HG02840 (cell line): ENCODE measurements around the gene TRIM5.
A peak's percentile ranks its signal among the peaks of the same experiment; 100 is the strongest.
"Not testable (repeated sequence)": the region's sequence is repeated elsewhere in the genome, so short reads cannot be mapped to it uniquely, and the experiment has no call there.

Experiments used
- ATAC-seq: cut with Tn5 transposase; IDR thresholded peaks from one replicate; pipeline ENCODE4 v1.9.1; 2021; ENCODE audit warnings: mild to moderate bottlenecking, moderate library complexity, moderate number of reproducible peaks; ENCODE audit not compliant: unreplicated experiment, low FRiP score

Gene TRIM5

DNA sequence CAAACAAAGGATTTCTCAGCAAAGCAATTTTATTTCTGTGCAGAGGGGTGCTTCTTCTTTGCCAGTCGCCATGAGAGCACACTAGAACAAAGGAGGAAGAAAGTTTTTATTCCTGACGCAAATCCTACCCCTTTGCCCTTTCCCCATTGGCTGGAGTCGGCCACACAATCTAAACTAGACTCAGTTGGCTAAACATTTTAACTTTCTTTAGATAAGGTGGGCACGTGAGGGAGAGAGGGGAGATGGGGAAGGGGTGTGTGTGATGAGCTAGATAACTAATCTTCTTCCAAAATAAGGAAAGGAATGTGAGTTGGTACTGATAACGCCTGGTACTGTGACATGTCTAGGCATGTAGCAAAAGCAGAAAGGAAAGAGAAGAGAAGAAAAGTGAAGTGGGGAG is 5.3 kb upstream of the TRIM5 start:
- ATAC-seq, result no peak

DNA sequence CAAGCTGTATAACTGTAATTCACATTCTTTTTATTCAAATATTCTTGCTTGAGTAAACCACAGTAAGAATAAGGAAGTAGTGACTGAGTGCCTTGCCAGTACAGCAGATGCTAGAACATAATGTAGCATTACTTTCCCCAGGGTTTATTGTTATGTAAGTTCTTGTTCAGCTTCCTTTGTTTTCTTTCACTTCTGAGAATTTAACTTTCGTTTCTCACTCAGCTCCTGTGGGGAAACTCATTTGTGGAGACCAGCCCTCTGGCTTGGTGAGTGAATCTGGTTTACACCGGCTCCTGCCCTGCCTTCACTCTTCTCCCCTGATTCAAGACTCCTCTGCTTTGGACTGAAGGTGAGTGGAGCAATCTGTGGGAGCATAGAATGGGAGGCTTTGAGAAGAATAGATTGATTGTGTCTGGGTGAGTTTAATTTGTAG is 4.7 kb upstream of the TRIM5 start, which contains the start of gene TRIM22:
Gene TRIM22 (plus strand): TSS at position 240 of the 433 bp plus-strand sequence. CDS start 6,443 bp downstream, outside the sequence.
- ATAC-seq, result peak; percentile 77

DNA sequence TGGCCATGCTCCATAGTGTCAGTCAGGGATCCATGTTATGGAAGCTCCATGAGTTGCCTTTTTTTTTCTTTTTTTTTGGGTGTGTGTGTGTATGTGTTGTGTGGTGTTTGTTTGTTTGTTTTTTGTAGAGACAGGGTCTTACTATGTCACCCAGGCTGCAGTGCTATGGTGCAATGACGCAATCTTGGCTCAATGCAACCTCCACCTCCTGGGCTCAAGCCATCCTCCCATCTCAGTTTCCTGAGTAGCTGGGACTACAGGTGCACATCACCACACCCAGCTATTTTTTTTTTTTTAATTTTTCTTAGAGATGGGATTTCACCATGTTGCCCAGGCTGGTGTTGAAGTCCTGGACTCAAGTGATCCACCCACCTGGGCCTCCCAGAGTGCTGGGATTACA is 3.6 kb upstream of the TRIM5 start:
- ATAC-seq, result no peak

DNA sequence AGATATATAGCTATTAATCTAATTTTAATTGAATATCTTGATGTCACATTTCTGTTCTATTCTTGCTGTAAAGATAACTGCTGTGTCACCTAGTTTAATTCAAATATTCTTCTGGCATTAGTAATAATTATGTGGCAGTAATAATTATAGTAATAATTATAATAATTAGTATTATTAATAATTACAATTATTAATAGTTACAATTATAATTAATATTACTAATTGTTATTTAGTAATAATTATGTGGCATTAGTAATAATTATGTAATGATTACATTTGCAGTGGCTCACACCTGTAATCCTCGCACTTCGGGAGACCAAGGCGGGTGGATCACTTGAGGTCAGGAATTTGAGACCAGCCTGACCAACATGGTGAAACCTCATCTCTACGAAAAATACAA is 1.6 kb upstream of the TRIM5 start:
- no peak for ATAC-seq

DNA sequence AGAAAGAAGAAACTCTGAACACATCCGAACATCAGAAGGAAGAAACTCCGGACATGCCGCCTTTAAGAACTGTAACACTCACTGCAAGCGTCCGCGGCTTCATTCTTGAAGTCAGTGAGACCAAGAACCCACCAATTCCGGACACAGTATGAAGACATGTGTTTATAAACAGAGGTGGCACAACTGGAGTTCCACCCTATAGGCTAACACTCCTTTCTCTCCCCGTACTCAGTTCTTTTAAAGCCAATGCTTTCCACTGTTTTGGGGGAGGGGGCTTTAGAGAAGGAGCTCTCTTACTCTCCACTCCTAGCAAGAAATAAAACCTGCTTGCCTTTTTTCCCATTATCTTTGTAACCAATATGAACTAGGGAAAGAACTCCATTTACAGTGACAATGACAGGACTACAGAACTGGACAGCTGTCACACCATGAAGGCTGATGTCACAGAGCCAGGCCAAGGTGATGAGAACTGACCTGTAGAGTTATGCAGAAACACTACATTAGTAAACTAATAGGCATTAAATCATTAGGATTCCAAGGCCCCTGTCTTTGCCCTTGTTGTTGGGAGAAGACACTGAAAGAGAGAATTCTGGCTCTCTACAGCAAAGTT is 733 bp downstream of the TRIM5 start:
- ATAC-seq, result no peak

DNA sequence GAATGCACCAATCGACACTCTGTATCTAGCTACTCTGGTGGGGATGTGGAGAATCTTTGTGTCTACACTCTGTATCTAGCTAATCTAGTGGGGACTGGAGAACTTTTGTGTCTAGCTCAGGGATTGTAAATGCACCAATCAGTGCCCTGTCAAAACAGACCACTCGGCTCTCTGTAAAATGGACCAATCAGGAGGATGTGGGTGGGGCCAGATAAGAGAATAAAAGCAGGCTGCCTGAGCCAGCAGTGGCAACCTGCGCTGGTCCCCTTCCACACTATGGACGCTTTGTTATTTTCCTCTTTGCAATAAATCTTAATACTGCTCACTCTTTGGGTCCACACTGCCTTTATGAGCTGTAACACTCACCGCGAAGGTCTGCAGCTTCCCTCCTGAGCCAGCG is 1.3 kb downstream of the TRIM5 start:
- not testable (repeated sequence) for ATAC-seq

DNA sequence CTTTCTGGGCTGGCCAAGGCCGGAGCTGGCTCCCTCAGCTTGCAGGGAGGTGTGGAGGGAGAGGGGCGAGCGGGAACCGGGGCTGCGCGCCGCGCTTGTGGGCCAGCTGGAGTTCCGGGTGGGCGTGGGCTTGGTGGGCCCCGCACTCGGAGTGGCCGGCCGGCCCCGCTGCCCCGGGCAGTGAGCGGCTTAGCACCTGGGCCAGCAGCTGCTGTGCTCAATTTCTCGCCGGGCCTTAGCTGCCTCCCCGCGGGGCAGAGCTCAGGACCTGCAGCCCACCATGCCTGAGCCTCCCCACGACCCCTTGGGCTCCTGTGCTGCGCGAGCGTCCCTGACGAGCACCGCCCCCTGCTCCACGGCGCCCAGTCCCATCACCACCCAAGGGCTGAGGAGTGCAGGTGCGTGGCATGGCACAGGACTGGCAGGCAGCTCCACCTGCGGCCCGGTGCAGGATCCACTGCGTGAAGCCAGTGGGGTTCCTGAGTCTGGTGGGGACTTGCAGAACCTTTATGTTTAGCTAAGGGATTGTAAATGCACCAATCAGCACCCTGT is 1.9 kb downstream of the TRIM5 start:
- ATAC-seq, result not testable (repeated sequence)

DNA sequence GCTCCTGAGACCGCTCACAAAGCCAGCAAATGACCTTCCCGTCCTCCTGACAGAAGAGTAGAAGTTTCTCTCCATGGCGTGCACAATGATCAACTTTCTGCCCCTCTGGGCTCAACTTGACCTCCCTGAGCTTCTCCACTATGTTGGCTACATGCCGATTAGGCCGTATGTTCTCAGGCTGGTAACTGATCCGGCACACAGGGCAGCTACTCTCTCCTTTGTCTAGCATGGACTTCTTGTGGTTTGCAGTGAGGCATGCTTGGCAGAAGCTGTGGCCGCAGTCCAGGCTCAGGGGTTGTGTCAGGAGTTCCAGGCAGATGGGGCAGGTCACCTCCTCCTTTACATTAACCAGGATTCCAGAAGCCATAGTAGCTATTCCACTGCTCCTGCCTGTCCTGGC is 5.1 kb downstream of the TRIM5 start:
- ATAC-seq, result no peak

DNA sequence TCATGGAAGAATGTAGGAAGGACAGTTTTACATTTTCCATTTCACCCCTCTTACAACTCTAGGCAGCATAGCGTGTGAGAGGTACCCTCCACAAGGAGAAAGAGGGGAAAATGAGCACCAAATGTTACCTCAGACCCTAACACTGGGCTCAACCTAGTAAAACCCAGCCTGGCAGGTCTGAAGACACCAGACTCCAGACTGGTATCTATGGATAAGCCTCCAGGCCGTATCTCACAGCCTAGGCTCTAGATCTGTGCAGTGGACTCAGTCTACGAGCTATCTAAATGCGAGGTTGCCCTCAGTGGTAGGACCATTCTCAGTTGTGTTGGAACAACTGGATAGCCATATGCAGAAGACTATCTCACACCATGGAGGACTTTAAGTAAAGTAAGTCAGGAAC is 10.5 kb downstream of the TRIM5 start:
- no peak for ATAC-seq

DNA sequence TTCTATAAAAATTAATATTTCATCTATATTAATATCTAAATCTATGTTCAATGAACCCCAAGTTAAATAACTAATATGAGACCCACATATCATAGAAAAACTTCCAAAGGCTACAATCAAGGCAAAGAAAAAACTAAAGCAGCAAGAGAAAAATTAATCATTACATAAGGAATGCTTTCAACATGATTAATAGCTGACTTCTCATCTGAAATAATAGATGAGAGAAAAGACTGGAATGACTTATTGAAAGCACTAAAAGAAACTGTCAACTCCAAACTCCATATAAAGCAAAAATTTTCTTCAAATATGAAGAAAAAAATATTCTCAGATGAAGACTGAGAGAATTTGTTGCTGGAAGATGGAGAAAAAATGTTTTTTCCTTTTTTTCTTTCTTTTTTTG is 13.0 kb downstream of the TRIM5 start:
- ATAC-seq, result no peak

DNA sequence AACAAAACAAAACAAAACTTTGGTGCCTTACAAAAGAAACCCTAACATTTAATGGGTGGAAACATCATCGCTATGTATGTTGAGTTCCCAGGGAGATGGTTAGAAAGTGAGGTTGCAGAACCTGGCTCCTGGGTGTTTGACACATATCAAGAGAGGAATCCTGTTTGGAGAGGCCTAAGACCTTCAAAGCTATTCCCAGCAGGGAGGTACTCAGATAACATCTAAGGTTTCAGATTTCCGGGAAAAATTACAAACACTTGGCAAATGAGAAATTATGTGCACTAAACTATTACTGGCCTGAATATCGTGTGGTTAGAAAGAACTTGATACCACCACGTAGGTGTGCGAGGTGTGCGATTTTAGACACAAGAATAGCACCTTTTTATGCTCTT is 18.5 kb downstream of the TRIM5 start:
- ATAC-seq, result no peak

DNA sequence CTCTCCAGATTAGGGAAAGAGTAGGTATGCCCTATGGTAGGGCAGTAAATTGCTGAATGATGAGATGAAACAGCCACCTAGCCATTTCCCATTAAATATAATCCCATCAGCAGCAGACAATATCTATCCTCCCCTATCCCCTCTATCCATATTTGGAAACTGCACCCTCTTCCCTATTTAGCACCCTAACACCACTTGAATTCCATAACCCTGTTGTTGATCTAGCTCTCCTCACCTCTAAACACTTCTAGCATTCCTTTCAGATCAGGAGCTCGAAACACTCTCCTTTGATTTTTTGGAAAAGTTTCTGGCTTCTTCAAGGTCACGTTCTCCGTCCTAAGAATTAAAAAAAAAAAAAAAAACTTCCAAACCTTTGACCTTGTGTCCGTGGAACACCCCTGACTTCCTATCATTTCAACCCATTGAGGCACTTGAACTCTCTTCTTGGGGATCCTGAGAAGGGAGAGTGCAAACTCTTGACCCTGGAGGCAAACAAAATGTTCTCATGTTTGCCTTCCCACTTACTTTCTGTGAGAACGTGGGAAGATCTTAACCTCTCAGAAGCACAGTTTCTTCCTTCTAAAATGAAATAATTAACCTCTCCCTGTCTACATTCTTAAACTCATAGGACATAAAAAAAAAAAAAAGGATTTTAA is 19.0 kb downstream of the TRIM5 start:
- ATAC-seq, result no peak

DNA sequence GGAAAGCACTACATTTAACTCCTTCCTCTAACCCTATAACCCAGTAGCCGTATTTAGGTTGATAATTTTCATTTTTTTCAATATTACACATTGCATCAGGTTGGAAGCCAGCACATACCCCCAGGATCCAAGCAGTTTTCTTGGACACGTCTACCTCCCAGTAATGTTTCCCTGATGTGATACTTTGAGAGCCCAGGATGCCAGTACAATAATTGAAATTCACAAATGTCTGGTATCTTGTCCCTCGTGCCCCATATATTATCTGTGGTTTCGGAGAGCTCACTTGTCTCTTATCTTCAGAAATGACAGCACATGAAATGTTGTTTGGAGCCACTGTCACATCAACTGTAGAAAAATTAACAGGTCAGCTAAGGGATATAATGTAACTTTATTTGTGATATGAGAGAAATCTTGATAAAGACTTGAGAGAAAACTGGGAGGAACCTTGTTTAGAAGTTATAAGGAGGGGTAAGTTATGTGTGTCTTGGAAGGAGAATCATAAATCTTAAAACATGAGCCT is 19.8 kb downstream of the TRIM5 start:
- ATAC-seq, result no peak

DNA sequence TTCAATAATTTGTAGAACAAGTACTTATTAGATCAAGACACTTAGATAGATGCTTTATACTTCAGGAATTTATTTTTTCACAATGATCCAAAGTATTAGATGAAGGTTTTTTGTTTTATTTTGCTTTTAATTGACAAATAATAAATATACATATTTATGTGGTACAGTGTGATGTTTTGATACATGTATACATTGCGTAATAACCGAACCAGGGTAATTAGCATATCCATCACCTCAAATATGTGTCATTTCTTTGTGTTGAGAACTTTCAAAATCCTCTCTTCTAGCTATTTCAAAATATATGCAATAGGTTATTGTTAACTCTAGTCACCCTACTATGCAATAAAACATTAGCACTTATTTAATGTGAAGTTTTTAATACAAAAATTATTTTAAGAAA is 21.4 kb downstream of the TRIM5 start:
- no peak for ATAC-seq

DNA sequence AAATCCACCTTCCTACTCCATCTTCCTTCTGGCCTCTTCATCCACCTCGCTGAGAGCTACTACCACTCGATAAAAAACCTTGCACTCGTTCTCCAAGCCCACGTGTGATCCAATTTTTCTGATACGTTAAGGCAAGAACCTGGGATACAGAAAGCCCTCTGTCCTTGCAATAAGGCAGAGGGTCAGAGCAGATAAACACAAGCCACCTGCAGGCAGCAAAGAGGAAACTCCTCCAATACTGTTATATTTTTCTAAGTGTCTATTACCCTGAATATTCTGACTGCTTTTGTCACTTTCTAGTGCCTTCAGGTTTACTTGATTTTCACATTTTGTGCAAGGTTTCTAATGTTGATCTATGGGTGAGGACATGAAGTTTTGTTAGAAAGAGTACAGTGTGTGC is 26.6 kb downstream of the TRIM5 start:
- ATAC-seq, result no peak

DNA sequence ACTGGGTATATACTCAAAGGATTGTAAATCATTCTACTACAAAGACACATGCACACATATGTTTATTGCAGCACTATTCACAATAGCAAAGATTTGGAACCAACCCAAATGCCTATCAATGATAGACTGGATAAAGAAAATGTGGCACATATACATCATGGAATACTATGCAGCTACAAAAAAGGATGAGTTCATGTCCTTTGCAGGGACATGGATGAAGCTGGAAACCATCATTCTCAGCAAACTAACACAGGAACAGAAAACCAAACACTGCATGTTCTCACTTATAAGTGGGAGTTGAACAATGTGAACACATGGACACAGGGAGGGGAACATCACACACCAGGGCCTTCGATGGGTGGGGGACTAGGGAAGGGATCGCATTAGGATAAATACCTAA is 27.9 kb downstream of the TRIM5 start:
- ATAC-seq, result not testable (repeated sequence)

DNA sequence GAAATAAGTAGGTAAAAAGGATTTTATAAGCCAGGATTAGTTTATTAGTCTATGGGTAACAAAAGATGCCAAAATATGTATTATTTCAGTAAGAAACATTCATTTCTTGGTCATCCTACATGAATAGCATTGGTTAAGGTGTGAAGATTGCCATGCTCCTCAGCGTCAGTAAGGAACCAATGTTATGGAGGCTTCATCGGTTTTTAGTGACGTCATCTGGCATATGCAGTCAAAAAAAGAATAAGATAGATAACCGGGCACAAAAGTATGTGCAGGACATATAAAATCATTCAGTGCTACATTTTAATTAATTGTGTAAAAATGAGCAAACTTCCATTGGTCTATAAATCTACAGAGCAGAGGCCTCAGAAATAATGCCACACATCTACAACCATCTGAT is 29.4 kb downstream of the TRIM5 start:
- no peak for ATAC-seq

DNA sequence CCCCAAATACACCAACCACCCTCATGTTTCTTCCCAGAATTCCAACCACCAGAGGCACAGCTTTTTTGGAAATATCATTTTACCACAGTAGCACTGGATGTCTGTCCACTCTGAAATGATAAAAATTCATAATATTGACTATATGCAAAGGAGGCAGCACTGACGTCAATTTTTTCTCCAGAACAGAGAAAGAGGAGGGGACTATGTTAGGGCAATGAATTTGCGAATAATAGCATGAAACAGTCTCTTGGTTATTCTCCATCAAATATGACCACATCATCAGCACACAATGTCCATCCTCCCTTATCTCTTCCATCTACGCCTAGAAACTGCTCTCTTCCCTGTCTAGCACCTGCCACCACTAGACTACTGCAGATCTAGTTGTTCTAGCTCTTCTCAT is 38.7 kb downstream of the TRIM5 start:
- no peak for ATAC-seq

DNA sequence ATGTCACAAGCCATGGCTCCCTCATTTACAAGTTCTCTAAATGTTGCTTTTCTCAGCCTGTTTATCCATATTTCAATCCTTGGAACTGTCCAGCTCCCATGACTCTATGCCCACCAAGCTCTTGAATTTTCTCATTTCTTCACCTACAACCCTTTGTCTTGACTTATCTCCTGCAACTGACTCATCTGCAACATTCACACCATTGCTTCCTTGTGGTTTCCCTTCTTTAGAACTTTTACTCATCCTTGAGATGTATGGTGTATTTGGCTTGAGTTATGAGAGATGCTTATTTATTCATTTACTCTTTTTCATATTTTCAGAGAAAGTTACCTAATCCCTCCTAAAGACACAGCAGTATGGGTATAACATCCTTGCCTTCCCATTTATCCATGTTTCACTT is 41.3 kb downstream of the TRIM5 start:
- no peak for ATAC-seq

DNA sequence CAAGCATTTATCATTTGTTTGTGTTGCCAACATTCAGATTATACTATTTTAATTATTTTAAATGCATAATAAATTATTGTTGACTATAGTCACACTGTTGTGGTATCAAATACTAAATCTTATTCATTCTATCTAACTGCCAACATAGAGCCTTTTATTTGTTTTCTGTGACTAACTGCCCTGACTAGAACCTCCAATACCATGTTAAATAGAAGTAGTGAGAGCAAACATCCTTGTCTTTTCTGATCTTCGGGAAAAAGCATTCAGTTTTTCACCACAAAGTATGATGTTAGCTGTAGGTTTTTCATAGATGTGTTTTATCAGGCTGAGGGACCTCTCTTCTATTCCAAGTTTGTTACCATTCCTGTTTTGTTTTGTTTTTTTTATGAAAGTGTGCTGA is 44.9 kb downstream of the TRIM5 start:
- no peak for ATAC-seq

DNA sequence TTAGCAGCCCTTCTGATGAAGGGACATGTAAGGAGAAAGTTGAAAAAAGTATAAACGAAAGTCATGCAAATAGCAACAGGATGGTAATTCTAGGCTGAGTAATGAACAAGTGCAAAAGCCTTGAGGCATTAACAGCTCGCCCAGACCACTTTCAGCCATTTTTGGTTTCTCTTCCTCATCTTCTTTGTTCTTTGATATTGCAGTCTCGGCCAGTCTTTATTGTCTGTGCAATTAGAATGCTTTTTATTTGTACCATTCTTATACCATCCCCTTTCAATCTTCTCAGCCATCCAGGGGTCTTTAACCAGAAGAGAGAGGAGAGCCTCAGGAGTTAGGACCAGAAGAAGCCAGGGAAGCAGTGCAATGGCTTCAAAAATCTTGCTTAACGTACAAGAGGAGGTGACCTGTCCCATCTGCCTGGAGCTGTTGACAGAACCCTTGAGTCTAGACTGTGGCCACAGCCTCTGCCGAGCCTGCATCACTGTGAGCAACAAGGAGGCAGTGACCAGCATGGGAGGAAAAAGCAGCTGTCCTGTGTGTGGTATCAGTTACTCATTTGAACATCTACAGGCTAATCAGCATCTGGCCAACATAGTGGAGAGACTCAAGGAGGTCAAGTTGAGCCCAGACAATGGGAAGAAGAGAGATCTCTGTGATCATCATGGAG is 52.8 kb downstream of the TRIM5 start:
- peak; percentile 92 for ATAC-seq
